Measurements from ENCODE around the gene SUPT4H1.

GRCh38 chr17:58375811-58376210, 23.8 kb upstream of the SUPT4H1 start:
- TF ChIP-seq CTCF (IDR thresholded peaks at IDR 0.05) (no peak), POLR2A (IDR thresholded peaks at IDR 0.05) (no peak)

Measured in thyroid gland (tissue), 4 donors.